ENCODE measurements around the gene FIGN. TPM values are rescaled to one million over a fixed set of nuclear protein-coding genes. Genes with fewer than 3 reads are reported as not detected.

FIGN gene
- total RNA-seq, 1 experiment from 2014 or later, result 19.4 TPM

DNA sequence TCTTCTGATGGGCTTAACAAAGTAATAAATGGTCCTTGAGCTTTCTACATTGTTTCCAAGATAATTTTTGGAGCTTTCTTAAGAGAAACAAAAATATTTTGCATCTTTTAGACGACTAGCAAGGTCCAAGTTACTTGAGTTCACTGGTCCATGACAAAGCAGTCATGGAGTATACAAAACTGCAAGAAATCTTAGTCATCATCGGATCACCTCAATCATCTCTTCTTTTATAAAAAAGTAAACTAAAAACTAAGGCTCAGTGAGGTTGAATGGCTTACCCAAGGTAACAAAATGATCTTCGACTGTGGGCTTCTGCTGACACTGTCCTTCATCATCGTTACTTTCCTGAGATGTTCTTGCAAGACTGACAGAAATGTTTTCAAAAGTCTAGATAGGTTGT, 11.9 kb downstream of the FIGN start (continued):
- TF ChIP-seq, protein P1, sequence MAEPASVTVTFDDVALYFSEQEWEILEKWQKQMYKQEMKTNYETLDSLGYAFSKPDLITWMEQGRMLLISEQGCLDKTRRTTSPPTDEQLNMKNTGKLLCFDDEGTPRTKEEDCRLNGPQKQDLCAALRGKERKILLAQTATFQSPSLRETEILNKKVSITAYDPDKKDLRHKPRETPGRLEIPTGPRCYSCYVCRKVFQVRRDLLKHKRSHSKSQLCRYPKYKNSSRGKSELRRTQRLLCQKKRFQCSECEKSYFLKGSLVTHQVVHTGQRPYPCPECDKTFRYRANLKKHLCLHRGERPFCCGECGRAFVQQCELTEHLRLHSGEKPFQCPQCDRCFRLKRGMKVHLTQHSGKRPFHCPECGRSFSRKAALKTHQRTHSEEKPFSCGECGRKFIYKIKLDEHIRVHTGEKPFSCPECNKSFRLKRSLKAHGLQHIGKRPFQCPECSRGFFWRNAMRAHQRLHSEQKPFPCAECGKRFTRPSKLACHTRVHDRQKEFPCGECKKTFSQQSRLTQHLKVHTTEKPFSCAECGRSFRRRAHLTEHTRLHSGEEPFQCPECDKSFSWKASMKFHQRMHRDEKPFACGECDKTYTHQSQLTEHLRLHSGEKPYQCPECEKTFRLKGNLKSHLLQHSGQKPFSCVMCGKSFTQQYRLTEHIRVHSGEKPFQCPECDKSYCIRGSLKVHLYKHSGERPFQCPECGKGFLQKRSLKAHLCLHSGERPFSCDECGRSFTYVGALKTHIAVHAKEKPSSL (CRISPR knock-in tag; conservative IDR thresholded peaks at IDR 0.05), result no peak
- TF ChIP-seq, protein P2, sequence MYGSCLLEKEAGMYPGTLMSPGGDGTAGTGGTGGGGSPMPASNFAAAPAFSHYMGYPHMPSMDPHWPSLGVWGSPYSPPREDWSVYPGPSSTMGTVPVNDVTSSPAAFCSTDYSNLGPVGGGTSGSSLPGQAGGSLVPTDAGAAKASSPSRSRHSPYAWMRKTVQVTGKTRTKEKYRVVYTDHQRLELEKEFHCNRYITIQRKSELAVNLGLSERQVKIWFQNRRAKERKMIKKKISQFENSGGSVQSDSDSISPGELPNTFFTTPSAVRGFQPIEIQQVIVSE (CRISPR knock-in tag; IDR thresholded peaks at IDR 0.05; ENCODE audit: borderline replicate concordance), result no peak
- no peak for TF ChIP-seq TCF7 (CRISPR knock-in tag; IDR thresholded peaks at IDR 0.05; ENCODE audit: low read depth)

DNA sequence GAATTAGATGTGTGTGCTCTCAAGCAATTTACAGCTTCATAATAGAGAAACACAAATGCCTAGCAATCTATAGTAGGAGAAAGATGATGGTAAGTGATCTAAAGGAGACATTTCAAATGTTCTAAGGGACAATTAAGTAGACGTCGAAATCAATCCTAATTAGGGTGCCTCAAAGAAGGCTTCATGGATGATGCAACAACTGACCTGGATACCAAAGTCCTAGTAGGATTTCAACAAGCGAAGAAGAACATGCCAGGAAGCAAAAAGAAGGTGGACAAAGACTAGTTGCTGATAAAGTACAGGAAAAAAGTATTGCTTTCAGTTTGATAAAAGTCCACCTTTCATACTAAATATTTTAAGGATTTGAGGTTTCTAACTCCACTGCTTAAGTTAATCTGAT, 12.5 kb downstream of the FIGN start:
- Mint-ChIP-seq H3K27ac (no peak overlapping the region), H3K27me3 (ENCODE audit: low read depth) (peaks cover 5% of the 10 kb centered on the region; the same call in 1 of the 2 replicates), H3K4me3 (no peak overlapping the region), H3K36me3 (no peaks in the 10 kb centered on the region), H3K4me1 (peaks cover 11% of the 10 kb centered on the region), H3K9me3 (no peaks in the 10 kb centered on the region)
- ATAC-seq (no peak), DNase-seq (ENCODE audit: low spot score) (no peak)
- TF ChIP-seq PRRX2 (CRISPR knock-in tag; IDR thresholded peaks at IDR 0.05) (no peak), GABPB1 (CRISPR knock-in tag; IDR thresholded peaks at IDR 0.05) (0 out of 2 replicates have a peak, but pooled peaks have one; percentile 38)
- TF ChIP-seq, protein P3, sequence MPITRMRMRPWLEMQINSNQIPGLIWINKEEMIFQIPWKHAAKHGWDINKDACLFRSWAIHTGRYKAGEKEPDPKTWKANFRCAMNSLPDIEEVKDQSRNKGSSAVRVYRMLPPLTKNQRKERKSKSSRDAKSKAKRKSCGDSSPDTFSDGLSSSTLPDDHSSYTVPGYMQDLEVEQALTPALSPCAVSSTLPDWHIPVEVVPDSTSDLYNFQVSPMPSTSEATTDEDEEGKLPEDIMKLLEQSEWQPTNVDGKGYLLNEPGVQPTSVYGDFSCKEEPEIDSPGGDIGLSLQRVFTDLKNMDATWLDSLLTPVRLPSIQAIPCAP (CRISPR knock-in tag; IDR thresholded peaks at IDR 0.05), result no peak
- ChIA-PET CTCF (no interaction called here), POLR2A (interaction anchor here (1.4 kb wide), 1 partner anchor 11 kb away, joined by 3 read pairs; no protein-coding TSS in a partner anchor)

DNA sequence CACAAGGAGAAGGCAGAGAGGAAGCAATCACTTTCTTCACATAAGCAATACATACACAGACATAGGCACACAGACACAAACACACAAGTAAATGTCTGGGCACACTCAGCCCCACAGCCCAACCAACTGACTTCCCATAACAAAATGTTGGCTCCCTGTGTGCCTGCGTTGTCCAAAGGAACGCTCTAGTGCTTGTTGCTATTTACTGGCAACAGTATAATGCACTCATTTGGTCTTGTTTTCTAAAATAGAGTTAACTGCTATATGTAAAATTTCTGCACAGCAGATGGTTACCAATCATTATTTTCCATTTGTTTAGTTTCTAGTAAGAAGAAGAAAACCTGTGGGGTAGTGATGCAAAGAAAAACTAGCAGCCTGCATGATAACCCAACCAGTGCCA, 16.5 kb downstream of the FIGN start:
- no peak for DNase-seq (ENCODE audit: low spot score)
- CTCF ChIA-PET, result no interaction called here
- Mint-ChIP-seq H3K9me3 (no peaks in the 10 kb centered on the region), H3K4me1 (peaks cover 45% of the 10 kb centered on the region), H3K27me3 (ENCODE audit: low read depth) (peaks cover 5% of the 10 kb centered on the region; the same call in 1 of the 2 replicates), H3K27ac (no peak overlapping the region), H3K36me3 (no peaks in the 10 kb centered on the region), H3K4me3 (no peak overlapping the region)
- ATAC-seq, result no peak; the same call in 1 of the 2 replicates
- POLR2A ChIA-PET, result no interaction called here
- no peak for TF ChIP-seq GTF2I (CRISPR knock-in tag; conservative IDR thresholded peaks at IDR 0.05)
- TF ChIP-seq JUN (CRISPR knock-in tag; IDR thresholded peaks at IDR 0.05), result no peak
- TF ChIP-seq, protein P4, sequence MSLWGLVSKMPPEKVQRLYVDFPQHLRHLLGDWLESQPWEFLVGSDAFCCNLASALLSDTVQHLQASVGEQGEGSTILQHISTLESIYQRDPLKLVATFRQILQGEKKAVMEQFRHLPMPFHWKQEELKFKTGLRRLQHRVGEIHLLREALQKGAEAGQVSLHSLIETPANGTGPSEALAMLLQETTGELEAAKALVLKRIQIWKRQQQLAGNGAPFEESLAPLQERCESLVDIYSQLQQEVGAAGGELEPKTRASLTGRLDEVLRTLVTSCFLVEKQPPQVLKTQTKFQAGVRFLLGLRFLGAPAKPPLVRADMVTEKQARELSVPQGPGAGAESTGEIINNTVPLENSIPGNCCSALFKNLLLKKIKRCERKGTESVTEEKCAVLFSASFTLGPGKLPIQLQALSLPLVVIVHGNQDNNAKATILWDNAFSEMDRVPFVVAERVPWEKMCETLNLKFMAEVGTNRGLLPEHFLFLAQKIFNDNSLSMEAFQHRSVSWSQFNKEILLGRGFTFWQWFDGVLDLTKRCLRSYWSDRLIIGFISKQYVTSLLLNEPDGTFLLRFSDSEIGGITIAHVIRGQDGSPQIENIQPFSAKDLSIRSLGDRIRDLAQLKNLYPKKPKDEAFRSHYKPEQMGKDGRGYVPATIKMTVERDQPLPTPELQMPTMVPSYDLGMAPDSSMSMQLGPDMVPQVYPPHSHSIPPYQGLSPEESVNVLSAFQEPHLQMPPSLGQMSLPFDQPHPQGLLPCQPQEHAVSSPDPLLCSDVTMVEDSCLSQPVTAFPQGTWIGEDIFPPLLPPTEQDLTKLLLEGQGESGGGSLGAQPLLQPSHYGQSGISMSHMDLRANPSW (CRISPR knock-in tag; conservative IDR thresholded peaks at IDR 0.05; ENCODE audit: low read depth), result no peak
- TF ChIP-seq, protein P5, sequence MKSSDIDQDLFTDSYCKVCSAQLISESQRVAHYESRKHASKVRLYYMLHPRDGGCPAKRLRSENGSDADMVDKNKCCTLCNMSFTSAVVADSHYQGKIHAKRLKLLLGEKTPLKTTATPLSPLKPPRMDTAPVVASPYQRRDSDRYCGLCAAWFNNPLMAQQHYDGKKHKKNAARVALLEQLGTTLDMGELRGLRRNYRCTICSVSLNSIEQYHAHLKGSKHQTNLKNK (CRISPR knock-in tag; IDR thresholded peaks at IDR 0.05), result no peak
- TF ChIP-seq EMX1 (CRISPR knock-in tag; IDR thresholded peaks at IDR 0.05), result no peak
- TF ChIP-seq NR3C1 (CRISPR knock-in tag; conservative IDR thresholded peaks at IDR 0.05; ENCODE audit: low read depth), result no peak
- no peak for TF ChIP-seq RORB (CRISPR knock-in tag; IDR thresholded peaks at IDR 0.05)
- no peak for TF ChIP-seq GRHL2 (CRISPR knock-in tag; IDR thresholded peaks at IDR 0.05; ENCODE audit: insufficient replicate concordance, severe bottlenecking)
- TF ChIP-seq, protein P6, sequence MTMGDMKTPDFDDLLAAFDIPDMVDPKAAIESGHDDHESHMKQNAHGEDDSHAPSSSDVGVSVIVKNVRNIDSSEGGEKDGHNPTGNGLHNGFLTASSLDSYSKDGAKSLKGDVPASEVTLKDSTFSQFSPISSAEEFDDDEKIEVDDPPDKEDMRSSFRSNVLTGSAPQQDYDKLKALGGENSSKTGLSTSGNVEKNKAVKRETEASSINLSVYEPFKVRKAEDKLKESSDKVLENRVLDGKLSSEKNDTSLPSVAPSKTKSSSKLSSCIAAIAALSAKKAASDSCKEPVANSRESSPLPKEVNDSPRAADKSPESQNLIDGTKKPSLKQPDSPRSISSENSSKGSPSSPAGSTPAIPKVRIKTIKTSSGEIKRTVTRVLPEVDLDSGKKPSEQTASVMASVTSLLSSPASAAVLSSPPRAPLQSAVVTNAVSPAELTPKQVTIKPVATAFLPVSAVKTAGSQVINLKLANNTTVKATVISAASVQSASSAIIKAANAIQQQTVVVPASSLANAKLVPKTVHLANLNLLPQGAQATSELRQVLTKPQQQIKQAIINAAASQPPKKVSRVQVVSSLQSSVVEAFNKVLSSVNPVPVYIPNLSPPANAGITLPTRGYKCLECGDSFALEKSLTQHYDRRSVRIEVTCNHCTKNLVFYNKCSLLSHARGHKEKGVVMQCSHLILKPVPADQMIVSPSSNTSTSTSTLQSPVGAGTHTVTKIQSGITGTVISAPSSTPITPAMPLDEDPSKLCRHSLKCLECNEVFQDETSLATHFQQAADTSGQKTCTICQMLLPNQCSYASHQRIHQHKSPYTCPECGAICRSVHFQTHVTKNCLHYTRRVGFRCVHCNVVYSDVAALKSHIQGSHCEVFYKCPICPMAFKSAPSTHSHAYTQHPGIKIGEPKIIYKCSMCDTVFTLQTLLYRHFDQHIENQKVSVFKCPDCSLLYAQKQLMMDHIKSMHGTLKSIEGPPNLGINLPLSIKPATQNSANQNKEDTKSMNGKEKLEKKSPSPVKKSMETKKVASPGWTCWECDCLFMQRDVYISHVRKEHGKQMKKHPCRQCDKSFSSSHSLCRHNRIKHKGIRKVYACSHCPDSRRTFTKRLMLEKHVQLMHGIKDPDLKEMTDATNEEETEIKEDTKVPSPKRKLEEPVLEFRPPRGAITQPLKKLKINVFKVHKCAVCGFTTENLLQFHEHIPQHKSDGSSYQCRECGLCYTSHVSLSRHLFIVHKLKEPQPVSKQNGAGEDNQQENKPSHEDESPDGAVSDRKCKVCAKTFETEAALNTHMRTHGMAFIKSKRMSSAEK (CRISPR knock-in tag; IDR thresholded peaks at IDR 0.05; ENCODE audit: borderline replicate concordance), result no peak
